Stimulated activated naive CD4-positive, alpha-beta T cell treated with Interleukin-2 at 50 U/mL for 16 hours (primary cell): ENCODE data around the gene SELENOS.

Experiments used
- DNase-seq: peaks from one replicate; lab custom pipeline; 2025; lab: John Stamatoyannopoulos, UW

SELENOS gene

GRCh38 chr15:101276501-101277037 lies 716 bp downstream of the SELENOS start:
- peak; percentile 14 for DNase-seq

- no peak for DNase-seq
Observed at GRCh38 chr15:101275018-101275417, 2.3 kb downstream of the SELENOS start.

- no peak for DNase-seq
Observed at GRCh38 chr15:101273534-101273933, 3.8 kb downstream of the SELENOS start.

- DNase-seq, result no peak
Observed at GRCh38 chr15:101272584-101272983, 4.7 kb downstream of the SELENOS start.

GRCh38 chr15:101269479-101270223 lies 7.6 kb downstream of the SELENOS start:
- no peak for DNase-seq

GRCh38 chr15:101267320-101268104 lies 9.8 kb downstream of the SELENOS start:
- DNase-seq, result no peak

GRCh38 chr15:101266787-101267186 lies 10.5 kb downstream of the SELENOS start:
- no peak for DNase-seq

GRCh38 chr15:101266034-101266433 lies 11.3 kb downstream of the SELENOS start:
- no peak for DNase-seq

- no peak for DNase-seq
Observed at GRCh38 chr15:101264911-101265641, 12.2 kb downstream of the SELENOS start.

- DNase-seq, result no peak
Observed at GRCh38 chr15:101264011-101264410, 13.3 kb downstream of the SELENOS start.

GRCh38 chr15:101262551-101262950 lies 14.7 kb downstream of the SELENOS start:
- DNase-seq, result no peak

GRCh38 chr15:101258238-101259144 lies 18.8 kb downstream of the SELENOS start:
- peak; percentile 39 for DNase-seq

- no peak for DNase-seq
Observed at GRCh38 chr15:101256757-101257156, 20.5 kb downstream of the SELENOS start.

GRCh38 chr15:101255615-101256241 lies 21.6 kb downstream of the SELENOS start:
- DNase-seq, result no peak

GRCh38 chr15:101255051-101255395 lies 22.3 kb downstream of the SELENOS start:
- no peak for DNase-seq

GRCh38 chr15:101254157-101255050 lies 22.9 kb downstream of the SELENOS start:
- no peak for DNase-seq

- DNase-seq, result no peak
Observed at GRCh38 chr15:101252836-101253235, 24.4 kb downstream of the SELENOS start.

- peak; percentile 79 for DNase-seq
Observed at GRCh38 chr15:101251830-101252820, 25.2 kb downstream of the SELENOS start, which contains the start of gene CHSY1. Gene CHSY1, minus strand, starts transcription at chr15:101252048. Its CDS starts 592 bp downstream, at chr15:101251456.
